GM18907 (cell line): Measurements from ENCODE around the gene KDM5A.
"Not testable (repeated sequence)": the region's sequence is repeated elsewhere in the genome, so short reads cannot be mapped to it uniquely, and the experiment has no call there.

ENCODE experiments used
- ATAC-seq: cut with Tn5 transposase; IDR thresholded peaks from one replicate; pipeline ENCODE4 v1.9.1; 2021; ENCODE audit warnings: mild to moderate bottlenecking, moderate library complexity; ENCODE audit not compliant: unreplicated experiment

The KDM5A gene

GRCh38 chr12:389142-390096 is at the start of gene KDM5A:
TSS of gene KDM5A (minus strand) at chr12:389320. CDS start at chr12:389091, 229 bp downstream.
- peak; percentile 89 for ATAC-seq

- not testable (repeated sequence) for ATAC-seq
These were observed 46.6 kb upstream of the KDM5A start for GRCh38 chr12:435737-436136.

- no peak for ATAC-seq
These were observed 33.4 kb upstream of the KDM5A start for GRCh38 chr12:422526-422925.

DNA sequence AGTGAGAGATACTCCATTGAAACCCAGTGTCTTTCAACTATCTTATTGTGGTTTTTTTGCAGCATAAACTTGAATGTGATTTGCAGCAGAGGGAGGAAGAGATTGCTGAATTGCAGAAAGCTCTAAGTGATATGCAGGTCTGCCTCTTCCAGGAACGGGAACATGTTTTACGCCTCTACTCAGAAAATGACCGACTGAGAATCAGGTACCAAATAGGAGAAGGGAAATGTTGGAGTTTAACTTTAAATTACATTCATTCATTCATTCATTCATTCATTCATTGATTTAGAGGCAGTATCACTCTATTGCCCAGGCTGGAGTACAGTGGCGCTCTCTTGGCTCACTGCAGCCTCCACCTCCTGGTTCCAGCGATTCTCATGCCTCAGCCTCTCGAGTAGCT is 29.3 kb upstream of the KDM5A start:
- no peak for ATAC-seq

DNA sequence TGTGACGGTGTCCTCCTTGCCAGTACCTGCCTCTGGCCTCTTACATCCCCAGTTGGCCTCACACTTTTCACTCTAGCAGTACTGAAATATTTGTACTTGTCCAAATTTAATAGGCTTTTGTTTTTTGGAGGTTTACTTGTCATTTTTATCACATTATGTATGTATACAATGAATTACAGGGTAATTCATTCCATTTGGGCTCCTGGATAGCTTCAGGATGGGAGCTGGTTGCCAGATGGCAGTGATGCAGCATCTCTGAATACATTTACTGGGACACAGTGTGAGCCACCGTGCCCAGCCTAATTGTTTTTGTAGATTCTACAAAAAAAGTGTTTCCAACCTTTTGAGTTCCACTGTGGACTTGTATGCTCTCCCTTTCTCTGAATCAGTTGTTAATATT is 25.7 kb upstream of the KDM5A start:
- ATAC-seq: no peak

GRCh38 chr12:402029-402389 is 12.9 kb upstream of the KDM5A start:
- no peak for ATAC-seq

GRCh38 chr12:401235-402028 is 12.3 kb upstream of the KDM5A start, which contains the start of gene CCDC77:
TSS of gene CCDC77 (plus strand) at chr12:401644. CDS start at chr12:409384, 7,740 bp downstream.
- peak; percentile 96 for ATAC-seq

- no peak for ATAC-seq
These were observed 11.7 kb upstream of the KDM5A start for GRCh38 chr12:400828-401227.

DNA sequence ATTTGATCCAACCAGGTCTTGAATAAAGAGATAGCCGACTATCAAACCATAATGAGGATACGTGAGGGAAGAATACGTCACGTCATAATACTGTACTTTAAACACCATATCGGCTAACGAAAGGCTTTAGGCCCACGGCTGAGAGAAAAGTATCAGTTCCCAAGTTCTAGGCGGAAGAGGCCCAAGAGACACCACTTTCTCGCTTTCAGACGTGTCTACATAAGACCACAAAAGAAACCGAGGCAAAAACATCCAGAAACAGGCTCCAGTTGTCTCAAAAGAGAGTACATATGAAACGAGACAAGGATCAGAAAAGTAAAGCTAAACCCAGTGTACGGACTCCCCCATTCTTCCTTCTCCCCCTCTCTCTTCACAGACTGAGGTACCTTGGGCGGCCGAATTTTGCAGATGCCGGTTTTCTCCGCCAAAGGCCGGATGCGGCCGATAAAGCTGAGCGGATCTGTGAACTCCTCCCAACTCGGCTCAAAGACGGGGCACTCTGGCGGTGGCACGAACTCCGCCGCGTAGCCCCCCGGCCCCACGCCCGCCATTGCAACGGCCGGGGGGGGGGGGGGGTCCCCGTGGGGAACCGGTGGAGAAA is 479 bp downstream of the KDM5A start:
- ATAC-seq: peak; percentile 36

DNA sequence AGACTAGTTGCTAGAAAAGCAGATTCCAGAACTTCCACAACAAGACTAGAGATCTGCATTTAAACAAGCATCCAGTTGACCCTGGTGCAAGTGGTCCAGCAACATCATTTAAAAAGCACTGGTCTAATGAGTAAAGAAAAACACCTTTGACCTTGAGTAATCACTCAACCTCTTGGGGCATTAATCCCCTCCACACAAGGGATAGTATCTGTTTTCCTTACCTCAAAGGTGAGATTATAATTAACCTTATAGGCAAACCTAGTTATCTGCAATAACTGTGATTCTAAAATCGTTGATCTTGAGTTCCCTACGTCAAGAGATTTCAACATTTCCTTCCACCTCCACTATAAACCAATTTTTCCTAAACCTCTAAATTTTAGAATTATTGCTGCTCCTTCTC is 1.1 kb downstream of the KDM5A start:
- ATAC-seq: no peak

- no peak for ATAC-seq
These were observed 2.5 kb downstream of the KDM5A start for GRCh38 chr12:386651-387050.

DNA sequence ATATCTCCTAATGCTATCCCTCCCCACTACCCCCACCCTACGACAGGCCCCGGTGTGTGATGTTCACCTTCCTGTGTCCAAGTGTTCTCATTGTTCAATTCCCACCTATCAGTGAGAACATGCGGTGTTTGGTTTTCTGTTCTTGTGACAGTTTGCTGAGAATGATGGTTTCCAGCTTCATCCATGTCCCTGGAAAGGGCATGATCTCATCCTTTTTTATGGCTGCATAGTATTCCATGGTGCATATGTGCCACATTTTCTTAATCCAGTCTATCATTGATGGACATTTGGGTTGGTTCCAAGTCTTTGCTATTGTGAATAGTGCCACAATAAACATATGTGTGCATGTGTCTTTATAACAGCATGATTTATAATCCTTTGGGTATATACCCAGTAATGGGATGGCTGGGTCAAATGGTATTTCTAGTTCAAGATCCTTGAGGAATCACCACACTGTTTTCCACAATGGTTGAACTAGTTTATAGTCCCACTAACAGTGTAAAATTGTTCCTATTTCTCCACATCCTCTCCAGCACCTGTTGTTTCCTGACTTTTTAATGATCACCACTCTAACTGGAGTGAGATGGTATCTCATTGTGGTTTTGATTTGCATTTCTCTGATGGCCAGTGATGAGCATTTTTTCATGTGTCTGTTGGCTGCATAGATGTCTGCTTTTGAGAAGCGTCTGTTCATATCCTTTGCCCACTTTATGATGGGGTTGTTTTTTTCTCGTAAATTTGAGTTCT is 18.2 kb downstream of the KDM5A start:
- not testable (repeated sequence) for ATAC-seq

- ATAC-seq: no peak
These were observed 21.1 kb downstream of the KDM5A start for GRCh38 chr12:367972-368371.

- ATAC-seq: no peak
These were observed 22.3 kb downstream of the KDM5A start for GRCh38 chr12:366820-367219.

DNA sequence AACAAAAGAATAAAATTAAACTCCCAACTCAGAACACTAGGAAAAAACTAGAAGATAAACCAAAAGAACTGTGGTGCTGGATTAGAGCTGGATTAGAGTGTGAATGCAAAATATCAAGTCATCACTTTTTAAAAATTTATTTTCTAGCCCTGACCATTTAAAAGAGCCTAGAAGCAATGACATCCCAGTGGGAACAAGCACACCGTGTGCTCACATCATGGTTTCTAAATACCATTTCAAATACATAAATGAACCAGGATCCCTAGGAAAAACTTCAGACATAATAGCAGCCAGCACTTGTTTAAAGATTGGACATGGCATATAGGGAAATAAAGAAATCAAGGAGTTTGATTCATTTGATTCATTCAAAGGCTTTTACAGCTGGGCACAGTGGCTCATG is 30.0 kb downstream of the KDM5A start:
- no peak for ATAC-seq

DNA sequence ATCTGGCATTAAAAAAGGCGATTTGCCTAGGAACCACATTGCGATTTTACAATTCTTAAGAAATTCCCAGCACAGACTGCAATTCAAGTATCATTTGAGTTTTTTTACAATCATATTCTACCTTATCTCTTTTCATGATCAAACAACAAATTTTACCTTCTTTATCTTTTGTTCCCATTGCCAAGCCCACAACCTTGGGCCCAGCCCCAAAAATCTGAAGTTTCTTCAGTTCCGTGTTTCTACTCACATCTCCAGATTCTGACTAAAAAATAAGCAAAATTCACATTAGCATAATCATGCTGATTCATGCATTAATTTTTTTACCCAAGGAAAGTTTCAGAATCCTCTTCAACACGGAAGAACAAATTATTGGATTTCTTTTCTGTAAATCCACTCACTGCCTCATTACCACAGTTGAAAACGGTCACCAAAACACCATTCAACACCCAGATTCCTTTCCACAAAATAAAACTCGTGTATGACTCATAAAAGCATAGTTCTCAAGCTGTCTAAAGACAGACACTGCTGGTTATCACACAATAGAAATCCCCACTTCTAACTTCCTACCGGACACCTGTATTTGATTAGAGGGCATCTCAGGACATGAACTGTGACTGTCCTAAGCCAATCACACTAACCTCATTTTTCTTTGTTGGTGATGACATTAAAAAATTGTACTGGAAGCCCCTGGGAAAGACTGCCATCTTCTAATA is 32.7 kb downstream of the KDM5A start:
- ATAC-seq: no peak

- not testable (repeated sequence) for ATAC-seq
These were observed 37.9 kb downstream of the KDM5A start for GRCh38 chr12:351197-351596.

- ATAC-seq: not testable (repeated sequence)
These were observed 39.5 kb downstream of the KDM5A start for GRCh38 chr12:349625-350024.

GRCh38 chr12:343036-343435 is 46.1 kb downstream of the KDM5A start:
- ATAC-seq: not testable (repeated sequence)

DNA sequence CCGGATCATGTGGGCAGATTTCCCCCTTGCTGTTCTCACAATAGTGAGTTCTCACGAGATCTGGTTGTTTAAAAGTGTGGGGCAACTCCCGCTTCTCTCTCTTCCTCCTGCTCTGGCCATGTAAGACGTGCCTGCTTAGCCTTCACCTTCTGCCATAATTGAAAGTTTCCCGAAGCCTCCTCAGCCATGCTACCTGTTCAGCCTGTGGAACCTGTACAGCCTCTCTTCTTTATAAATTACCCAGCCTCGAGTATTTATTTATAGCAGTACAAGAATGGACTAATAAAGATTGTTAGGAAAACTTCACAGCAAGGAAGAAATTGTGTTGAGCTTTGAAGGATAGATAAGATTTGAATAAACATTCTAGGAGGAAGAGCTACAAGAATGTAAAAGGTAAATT is 52.1 kb downstream of the KDM5A start:
- no peak for ATAC-seq
